Coronary artery (tissue), 2 donors: Measurements from ENCODE around the gene SLC16A4.

Source experiments
- DNase-seq: peaks from one replicate; pipeline ENCODE4 v3.0.0-alpha.2; 2017; ENCODE audit warnings: low spot score
- H3K27ac ChIP-seq, 2 donors: fragments of 200-600 bp; sonication (generic); one replicate each; pipeline ENCODE4 v1.5.1; 2016 to 2019
- H3K4me3 ChIP-seq: fragments of 200-600 bp; sonication (generic); 2 replicates; pipeline ENCODE4 v1.5.1; 2016; ENCODE audit warnings: mild to moderate bottlenecking, moderate library complexity
- CTCF ChIP-seq: fragments of 200-600 bp; sonication (generic); IDR thresholded peaks from one replicate; pipeline ENCODE4 v1.5.1; 2019; ENCODE audit warnings: antibody characterized with exemption

Gene SLC16A4

DNA sequence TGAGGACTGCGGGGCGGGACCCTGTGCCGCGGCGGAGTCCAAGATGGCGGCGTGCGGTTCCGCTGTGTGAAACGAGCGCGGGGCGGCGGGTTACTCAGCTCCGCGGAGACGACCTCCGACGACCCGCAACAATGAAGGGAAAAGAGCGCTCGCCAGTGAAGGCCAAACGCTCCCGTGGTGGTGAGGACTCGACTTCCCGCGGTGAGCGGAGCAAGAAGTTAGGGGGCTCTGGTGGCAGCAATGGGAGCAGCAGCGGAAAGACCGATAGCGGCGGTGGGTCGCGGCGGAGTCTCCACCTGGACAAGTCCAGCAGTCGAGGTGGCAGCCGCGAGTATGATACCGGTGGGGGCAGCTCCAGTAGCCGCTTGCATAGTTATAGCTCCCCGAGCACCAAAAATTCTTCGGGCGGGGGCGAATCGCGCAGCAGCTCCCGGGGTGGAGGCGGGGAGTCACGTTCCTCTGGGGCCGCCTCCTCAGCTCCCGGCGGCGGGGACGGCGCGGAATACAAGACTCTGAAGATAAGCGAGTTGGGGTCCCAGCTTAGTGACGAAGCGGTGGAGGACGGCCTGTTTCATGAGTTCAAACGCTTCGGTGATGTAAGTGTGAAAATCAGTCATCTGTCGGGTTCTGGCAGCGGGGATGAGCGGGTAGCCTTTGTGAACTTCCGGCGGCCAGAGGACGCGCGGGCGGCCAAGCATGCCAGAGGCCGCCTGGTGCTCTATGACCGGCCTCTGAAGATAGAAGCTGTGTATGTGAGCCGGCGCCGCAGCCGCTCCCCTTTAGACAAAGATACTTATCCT, 51.2 kb downstream of the SLC16A4 start:
- DNase-seq, result no peak
- peak overlapping the region; percentile 92 for H3K4me3 ChIP-seq
- no peak for TF ChIP-seq CTCF
- H3K27ac ChIP-seq, result peak overlapping the region; percentile 81 to 90

- Histone ChIP-seq H3K27ac (peak within 1 kb of the TSS; percentile 95 to 97), H3K4me3 (peak within 1 kb of the TSS; percentile 92)
- no peak for TF ChIP-seq CTCF
- peak; percentile 100 for DNase-seq
Observed at GRCh38 chr1:110338886-110339406, 51.9 kb downstream of the SLC16A4 start, which contains the start of gene RBM15. Gene RBM15 (plus strand): TSS chr1:110339377. CDS start chr1:110339406, 29 bp downstream.

- Histone ChIP-seq H3K4me3 (peak overlapping the region; percentile 92), H3K27ac (peak overlapping the region; percentile 95 to 97)
- DNase-seq, result peak; percentile 99
- peak; percentile 37 for TF ChIP-seq CTCF
Observed at GRCh38 chr1:110338309-110338885, 52.4 kb downstream of the SLC16A4 start.

DNA sequence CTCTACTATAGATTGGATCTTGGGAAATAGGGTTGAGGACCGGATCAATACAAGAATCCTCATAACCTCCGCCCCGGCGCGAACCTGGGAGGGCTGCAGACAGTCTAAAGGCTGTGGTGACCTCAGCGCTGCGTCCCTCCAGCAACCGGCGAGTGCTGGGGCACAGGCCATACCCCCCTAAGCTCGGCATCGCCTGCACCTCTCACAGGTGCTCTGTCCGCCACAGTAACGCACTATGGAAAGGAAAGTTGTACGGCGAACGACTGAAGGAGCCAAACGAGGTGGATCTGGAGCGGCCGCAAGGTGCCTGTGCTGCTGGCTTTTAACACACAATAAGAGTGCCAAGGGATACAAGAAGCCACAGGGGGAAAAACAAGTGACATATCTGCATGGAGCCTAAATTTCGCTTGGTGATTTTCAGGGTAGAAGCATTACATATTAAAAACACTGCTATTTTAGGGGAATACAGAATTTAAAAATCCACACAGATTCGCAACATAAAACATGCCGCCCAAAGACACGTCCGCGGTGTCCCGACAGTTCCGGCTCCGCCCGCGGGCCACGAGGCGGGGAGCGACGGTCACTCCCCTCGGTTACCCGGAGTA, 53.0 kb downstream of the SLC16A4 start:
- DNase-seq, result no peak

GRCh38 chr1:110336300-110337039, 54.4 kb downstream of the SLC16A4 start:
- no peak for DNase-seq
- H3K4me3 ChIP-seq, result no peak overlapping the region
- TF ChIP-seq CTCF, result no peak
- H3K27ac ChIP-seq, result no peak overlapping the region

More for the DNA sequence above, 53.0 kb downstream of the SLC16A4 start:
- H3K4me3 ChIP-seq, result peak overlapping the region; percentile 92
- TF ChIP-seq CTCF, result no peak
- H3K27ac ChIP-seq, result peak overlapping the region; percentile 95 to 97

GRCh38 chr1:110335265-110335664, 55.6 kb downstream of the SLC16A4 start:
- no peak overlapping the region for H3K4me3 ChIP-seq
- no peak for TF ChIP-seq CTCF
- H3K27ac ChIP-seq, result no peak overlapping the region
- no peak for DNase-seq
